ENCODE measurements around the gene RPTOR. TPM values are rescaled to one million over a fixed set of nuclear protein-coding genes. Genes with fewer than 3 reads are reported as not detected.

RPTOR gene
- total RNA-seq, 1 experiment from 2014 or later: 25.1 TPM

DNA sequence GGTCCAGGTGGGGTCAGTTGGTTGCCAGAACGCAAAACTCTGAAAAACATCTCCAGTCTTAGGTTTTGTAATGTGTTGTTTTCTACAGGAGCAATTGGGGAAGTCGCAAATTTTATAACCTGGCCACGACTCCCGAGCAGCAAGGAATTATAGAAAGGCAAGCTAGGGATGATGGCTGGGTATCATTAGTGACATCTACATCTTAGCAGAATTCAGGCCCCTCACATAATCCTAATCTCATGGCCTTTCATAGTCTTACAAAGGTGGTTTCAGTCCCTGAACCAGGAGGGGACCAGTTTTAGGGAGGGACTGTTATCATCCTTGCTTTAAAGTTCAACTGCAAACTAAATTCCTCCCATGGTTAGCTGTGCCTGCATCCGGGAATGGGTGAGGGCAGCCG lies 117.9 kb downstream of the RPTOR start:
- DNase-seq (ENCODE audit: low read depth): no peak

GRCh38 chr17:80663781-80664206 lies 119.2 kb downstream of the RPTOR start:
- DNase-seq (ENCODE audit: low read depth): no peak

DNA sequence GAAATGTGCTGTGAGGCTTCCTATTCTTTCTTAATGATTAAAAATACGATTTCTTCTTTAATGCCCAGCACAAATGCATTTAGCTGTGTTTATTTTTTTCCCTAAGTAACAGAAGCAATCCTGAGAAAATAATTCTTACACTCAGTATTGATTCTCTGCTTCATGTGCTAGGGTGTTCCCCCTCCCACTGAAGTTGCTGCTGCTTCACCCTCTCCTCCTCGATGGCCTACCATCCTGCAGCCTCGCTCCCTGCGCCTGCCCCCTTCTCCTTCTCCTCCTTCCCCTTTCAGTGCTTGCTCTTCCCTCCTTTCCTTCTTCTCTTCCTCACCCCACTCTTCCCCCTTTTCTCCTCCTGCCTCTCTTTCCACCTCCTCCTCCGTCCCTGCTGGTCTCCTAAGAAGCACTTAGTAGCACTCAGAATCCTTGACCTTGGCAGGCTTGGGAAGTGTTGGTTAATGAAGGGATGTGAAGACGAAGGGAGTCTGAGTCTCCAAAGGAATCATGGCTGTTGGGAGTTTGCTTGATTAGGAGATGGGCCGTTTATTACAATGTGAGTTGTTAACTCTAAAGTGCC lies 119.7 kb downstream of the RPTOR start:
- no peak for DNase-seq (ENCODE audit: low read depth)

DNA sequence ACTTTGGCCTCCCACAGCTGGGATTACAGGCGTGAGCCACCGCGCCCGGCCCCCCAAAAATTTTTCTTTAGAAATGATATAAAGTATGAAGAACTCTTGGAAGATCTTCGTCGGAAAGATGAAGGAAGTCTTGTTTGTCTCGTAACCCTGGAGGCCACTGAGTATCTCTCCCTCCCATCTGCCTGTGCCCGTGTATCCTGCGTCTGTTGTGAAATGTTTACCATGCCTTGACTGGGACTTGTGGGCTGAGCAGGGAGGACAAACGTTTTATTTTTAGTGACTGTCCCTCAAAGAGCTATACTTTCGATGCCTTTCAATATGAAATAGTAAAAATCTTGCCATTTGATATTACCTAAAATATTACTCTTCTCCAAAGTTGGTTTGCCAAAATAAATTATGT lies 121.2 kb downstream of the RPTOR start:
- DNase-seq (ENCODE audit: low read depth): no peak

DNA sequence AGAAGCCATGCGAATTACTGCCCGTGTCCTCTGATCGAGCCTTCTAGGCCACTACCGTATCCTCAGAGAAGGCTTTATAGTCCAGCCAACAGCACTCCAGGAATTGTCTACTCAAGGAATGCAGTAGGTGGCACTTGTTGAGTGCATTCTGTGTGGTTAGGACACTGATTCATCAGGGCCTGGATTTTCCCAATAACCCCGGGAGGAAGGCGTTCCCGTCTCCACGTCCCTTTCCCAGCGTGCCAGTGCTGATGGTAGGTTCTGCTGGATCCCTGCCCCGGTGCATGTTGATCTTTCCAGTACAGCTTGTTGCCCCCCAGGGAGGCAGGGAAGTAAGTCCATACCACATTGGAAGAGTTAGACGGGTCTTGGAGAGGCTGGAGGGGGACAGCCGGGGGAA lies 122.2 kb downstream of the RPTOR start:
- no peak for DNase-seq (ENCODE audit: low read depth)

- DNase-seq (ENCODE audit: low read depth): no peak
Observed at GRCh38 chr17:80667462-80668277, 123.0 kb downstream of the RPTOR start.

DNA sequence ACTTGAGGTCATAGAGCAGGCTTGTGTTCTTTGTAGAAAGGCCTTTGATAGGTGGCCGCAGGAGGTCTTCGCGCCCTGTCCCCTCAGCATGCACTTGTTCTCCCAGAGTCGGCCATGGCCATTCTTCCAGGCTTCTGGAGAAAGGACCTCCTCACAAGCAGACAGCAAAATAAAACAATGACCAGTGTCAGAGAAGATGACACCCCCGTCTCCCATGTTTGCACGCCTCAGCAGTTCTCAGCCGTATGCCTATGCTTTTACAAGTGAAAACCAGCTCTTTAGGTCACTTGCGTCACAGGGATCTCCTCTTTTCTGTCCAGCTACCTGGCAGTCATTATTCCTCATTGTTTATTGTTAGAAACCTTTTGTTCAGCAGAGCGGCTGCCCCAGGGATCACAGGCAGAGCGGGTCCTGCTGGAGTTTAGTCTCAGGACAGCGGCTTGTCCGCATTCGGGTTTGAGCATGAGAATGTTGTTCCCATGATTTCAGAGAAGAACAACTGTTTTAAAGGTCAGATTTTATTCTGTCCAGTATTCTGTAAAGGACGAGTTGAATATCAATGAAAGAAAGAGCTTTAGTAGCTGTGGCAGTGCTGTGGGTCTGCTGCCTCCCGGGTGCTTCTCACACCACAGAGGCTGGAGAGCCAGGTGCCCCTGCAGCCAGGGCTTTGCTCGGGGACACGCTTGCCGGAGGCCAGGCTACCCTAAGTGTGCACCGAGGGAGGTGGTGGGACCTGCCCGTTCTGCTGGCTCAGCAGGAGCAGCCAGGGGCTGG lies 123.9 kb downstream of the RPTOR start:
- DNase-seq (ENCODE audit: low read depth): no peak

GRCh38 chr17:80671039-80671824 lies 126.6 kb downstream of the RPTOR start:
- no peak for DNase-seq (ENCODE audit: low read depth)

GRCh38 chr17:80671825-80672110 lies 127.1 kb downstream of the RPTOR start:
- DNase-seq (ENCODE audit: low read depth): no peak

- no peak for DNase-seq (ENCODE audit: low read depth)
Observed at GRCh38 chr17:80673152-80673920, 128.7 kb downstream of the RPTOR start.

- DNase-seq (ENCODE audit: low read depth): no peak
Observed at GRCh38 chr17:80675438-80676095, 130.9 kb downstream of the RPTOR start.

DNA sequence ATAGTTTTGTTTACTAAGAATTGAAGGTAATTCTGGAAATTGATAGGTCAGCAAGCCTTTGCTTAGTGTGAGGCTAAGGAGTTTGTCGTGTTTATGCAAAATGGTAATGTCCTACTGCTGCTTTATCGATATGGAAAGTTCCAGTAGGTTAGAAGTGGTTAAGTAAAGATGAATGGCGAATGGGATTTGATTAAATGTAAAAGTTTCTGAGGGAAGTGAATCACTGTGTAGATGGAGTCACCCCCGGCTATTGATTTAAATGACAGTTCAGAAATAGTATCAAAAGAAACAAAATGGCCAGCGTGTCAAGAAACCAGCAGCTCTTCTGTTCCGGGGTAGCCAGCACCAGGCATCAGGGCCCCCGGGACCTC lies 131.4 kb downstream of the RPTOR start:
- no peak for DNase-seq (ENCODE audit: low read depth)

DNA sequence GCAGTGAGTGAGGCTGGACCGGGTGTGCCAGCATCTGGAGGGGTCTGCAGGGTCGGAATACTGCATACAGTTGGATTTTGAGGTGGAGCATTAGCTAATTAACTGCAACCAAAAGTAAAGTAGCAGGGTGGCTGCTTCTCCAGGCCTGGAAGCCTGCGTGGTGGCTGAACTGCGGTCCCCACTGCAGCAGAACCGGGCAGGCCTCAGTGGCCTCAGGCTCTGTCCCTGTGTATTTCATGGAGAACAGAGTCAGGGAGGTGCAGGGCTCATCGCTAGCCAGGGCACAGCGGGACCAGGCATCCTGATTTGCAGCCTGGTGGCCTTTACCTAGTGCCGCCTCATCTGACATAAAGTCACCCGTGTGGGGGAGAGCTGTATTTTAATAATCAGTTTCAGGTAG lies 131.9 kb downstream of the RPTOR start:
- no peak for DNase-seq (ENCODE audit: low read depth)

- DNase-seq (ENCODE audit: low read depth): no peak
Observed at GRCh38 chr17:80677214-80677756, 132.6 kb downstream of the RPTOR start.

DNA sequence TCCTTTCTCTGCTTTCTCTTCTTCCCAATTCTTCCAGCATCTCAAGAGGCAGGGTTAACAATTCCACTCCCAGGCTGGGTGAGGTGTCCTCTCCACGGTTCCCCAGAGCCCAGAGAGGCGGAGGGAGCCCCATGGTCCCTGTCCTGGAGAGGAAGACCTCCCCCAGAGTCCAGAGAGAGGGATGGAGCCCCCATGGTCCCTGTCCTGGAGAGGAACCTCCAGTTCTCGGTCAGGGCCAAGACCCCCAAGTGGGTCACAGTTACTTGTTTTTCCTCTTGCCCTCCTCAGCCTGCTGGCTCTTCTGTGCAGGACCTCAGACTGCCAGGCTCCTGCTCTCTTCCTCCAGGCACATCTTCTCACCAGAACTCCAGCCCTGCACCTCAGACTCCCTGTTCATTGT lies 135.2 kb downstream of the RPTOR start:
- DNase-seq (ENCODE audit: low read depth): no peak

DNA sequence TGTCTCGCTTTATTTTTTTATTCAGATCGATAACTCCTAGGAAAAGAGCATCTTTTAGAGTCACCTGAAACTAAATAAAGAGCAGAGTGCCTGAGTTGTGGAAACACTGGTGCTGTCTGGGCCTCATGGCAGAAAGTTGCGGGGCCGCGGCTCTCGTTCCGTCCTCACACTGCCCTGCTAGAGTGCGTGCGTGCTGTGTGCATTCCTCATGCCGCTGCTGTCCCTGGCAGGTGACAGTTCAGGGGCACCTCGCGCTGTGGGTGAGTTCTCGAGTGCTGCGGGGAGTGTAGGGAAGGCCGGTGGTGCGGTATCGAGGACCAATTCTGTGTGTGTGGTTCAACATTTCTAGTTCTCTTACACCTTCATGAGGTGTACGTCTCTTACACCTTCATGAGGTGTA lies 136.6 kb downstream of the RPTOR start:
- no peak for DNase-seq (ENCODE audit: low read depth)

- no peak for DNase-seq (ENCODE audit: low read depth)
Observed at GRCh38 chr17:80682372-80682771, 137.7 kb downstream of the RPTOR start.

- no peak for DNase-seq (ENCODE audit: low read depth)
Observed at GRCh38 chr17:80683625-80684104, 139.0 kb downstream of the RPTOR start.

- DNase-seq (ENCODE audit: low read depth): no peak
Observed at GRCh38 chr17:80687839-80688238, 143.2 kb downstream of the RPTOR start.

DNA sequence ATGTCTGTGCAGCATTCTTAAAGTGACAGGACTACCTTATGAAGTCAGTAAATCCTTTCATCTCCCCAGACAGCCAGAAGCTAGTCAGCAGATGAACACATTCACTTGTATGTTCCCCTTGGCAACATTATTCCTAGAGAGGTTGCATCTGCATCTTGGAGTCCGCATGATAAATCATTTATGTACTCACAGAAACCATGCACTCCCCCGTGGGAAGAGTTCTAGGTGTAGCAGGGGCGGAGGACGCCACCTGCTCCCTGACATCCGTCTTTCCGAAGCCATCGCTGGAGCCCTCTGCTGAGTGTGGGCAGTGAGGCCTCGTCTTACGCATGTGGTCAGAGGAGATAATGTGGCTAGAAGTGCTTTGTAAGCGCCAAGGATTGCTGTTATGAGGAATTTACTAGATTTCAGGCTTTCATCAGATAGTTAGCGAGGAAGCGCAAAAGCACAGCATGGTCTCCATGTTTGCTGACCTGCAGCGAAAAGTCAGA lies 144.5 kb downstream of the RPTOR start:
- no peak for DNase-seq (ENCODE audit: low read depth)

Data from LHCN-M2 (cell line).